Panc1 (cell line): ENCODE measurements around the gene ZNF48. TPM values are rescaled to one million over a fixed set of nuclear protein-coding genes. Genes with fewer than 3 reads are reported as not detected.

ENCODE experiments used
- ATAC-seq: fragments of 200-7000 bp; cut with Tn5 transposase; 2 replicates; pipeline ENCODE4 v1.9.1; 2020; ENCODE audit warnings: mild to moderate bottlenecking, moderate library complexity
- BruUV-seq: library from RNA; stranded (reverse); fragments of 400-500 nt; replicated peaks from 2 replicates; lab custom pipeline; 2021; lab: Mats Ljungman, UMichigan
- CTCF ChIA-PET: fragments of 300-600 bp; sonication (Branson Sonifier 250); formaldehyde crosslinking; loops from one replicate; lab custom pipeline; 2022; ENCODE audit warnings: antibody characterized with exemption; lab: Charles Lee
- POLR2A ChIA-PET: fragments of 300-600 bp; sonication (Branson Sonifier 250); formaldehyde crosslinking; loops from one replicate; lab custom pipeline; 2022; ENCODE audit warnings: antibody characterized with exemption; lab: Charles Lee
- DNase-seq: peaks from one replicate; pipeline ENCODE4 v3.0.0-alpha.2; 2010; ENCODE audit warnings: low read depth, low spot score
- H3K27ac ChIP-seq: 2 replicates; pipeline ENCODE4 v1.5.1; 2011; ENCODE audit warnings: mild to moderate bottlenecking, low read length, inconsistent platforms
- H3K27me3 ChIP-seq: fragments of 200-500 bp; sonication (Bioruptor generic); 2 replicates; pipeline ENCODE4 v1.6.0; 2014; ENCODE audit warnings: low read length, inconsistent platforms; ENCODE audit not compliant: control insufficient read depth, insufficient read depth
- H3K36me3 ChIP-seq: fragments of 200-500 bp; sonication (Bioruptor generic); 2 replicates; pipeline ENCODE4 v1.5.1; 2014; ENCODE audit warnings: inconsistent platforms, mild to moderate bottlenecking, low read length, moderate library complexity; ENCODE audit not compliant: control insufficient read depth, insufficient read depth
- H3K4me1 ChIP-seq: 2 replicates; pipeline ENCODE4 v1.5.1; 2011; ENCODE audit warnings: inconsistent platforms, mild to moderate bottlenecking, low read length, moderate library complexity; ENCODE audit not compliant: control insufficient read depth, insufficient read depth
- H3K4me3 ChIP-seq, 2 experiments: 2 replicates each; pipeline ENCODE4 v1.5.1; 2011 to 2012; ENCODE audit warnings: low read depth in 2 of 2, low read length in 2 of 2, mild to moderate bottlenecking in 2 of 2, inconsistent platforms in 1 of 2, moderate library complexity in 1 of 2
- H3K9me3 ChIP-seq: fragments of 200-500 bp; sonication (Bioruptor generic); 2 replicates; pipeline ENCODE4 v1.5.1; 2014; ENCODE audit warnings: low read depth, mild to moderate bottlenecking, inconsistent platforms, low read length, moderate library complexity; ENCODE audit not compliant: control insufficient read depth, insufficient read depth
- POLR2AphosphoS5 ChIP-seq: IDR thresholded peaks from 2 replicates; pipeline ENCODE4 v1.6.1; 2012; ENCODE audit warnings: mild to moderate bottlenecking, low read depth, low read length, moderate library complexity
- SIN3A ChIP-seq: IDR thresholded peaks from 2 replicates; pipeline ENCODE4 v1.6.1; 2012; ENCODE audit warnings: low read depth, mild to moderate bottlenecking, low read length, moderate library complexity, borderline replicate concordance; ENCODE audit not compliant: insufficient read depth
- TCF7L2 ChIP-seq: IDR thresholded peaks from 2 replicates; pipeline ENCODE4 v1.6.1; 2011; ENCODE audit warnings: mild to moderate bottlenecking, low read depth, low read length, inconsistent platforms
- in situ Hi-C: cut with HindIII; loops from 2 replicates; pipeline ENCODE4 v1.10.0; 2016; ENCODE audit warnings: low sequenced_read_pairs, low pct_unique_long_range_greater_than_20kb
- intact Hi-C: fragments of 100-400 bp; cut with micrococcal nuclease; formaldehyde crosslinking; loops from one replicate; pipeline ENCODE4 v1.10.0; 2022; ENCODE audit not compliant: unreplicated experiment
- total RNA-seq: library from RNA; stranded (reverse); gene quantifications from one replicate; pipeline ENCODE4 v1.2.1, GENCODE V29; 2021; ENCODE audit not compliant: unreplicated experiment
- TF ChIP-seq, protein P1 (sequence below): fragments of 450-650 bp; IDR thresholded peaks from 2 replicates; pipeline ENCODE4 v1.5.1; 2017; ENCODE audit warnings: mild to moderate bottlenecking
- TF ChIP-seq, protein P2 (sequence below), 2 experiments: IDR thresholded peaks; 2 replicates each; pipeline ENCODE4 v1.6.1; 2011 to 2012; ENCODE audit warnings: low read depth in 2 of 2, control low read depth in 1 of 2, low read length in 1 of 2, mild to moderate bottlenecking in 1 of 2, moderate library complexity in 1 of 2; ENCODE audit not compliant: insufficient read depth in 1 of 2

The ZNF48 gene
- total RNA-seq, 1 experiment from 2014 or later = 16.6 TPM

DNA sequence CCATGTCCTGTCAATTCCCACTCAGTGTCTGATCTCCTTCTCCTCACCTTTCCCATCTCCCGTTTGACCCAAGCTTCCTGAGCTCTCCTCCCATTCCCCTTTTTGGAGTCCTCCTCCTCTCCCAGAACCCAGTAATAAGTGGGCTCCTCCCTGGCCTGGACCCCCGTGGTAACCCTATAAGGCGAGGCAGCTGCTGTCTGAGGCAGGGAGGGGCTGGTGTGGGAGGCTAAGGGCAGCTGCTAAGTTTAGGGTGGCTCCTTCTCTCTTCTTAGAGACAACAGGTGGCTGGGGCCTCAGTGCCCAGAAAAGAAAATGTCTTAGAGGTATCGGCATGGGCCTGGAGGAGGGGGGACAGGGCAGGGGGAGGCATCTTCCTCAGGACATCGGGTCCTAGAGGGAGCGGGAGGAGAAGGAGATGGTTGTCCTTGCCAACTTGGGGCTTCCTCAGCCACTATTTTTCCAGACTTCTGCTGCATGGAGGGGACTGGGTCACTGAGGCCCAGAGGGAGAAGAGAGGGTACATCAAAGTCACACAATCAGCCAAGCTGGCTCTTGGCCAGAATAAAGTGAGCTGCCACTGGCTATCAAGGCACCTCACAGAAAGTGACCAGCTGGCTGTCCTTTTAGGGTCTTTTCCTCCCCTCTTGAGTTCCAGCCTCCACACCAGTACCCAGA lies 23.0 kb upstream of the ZNF48 start:
- no peak for DNase-seq
- BruUV-seq = no TSS peak
- TF ChIP-seq, protein P1, sequence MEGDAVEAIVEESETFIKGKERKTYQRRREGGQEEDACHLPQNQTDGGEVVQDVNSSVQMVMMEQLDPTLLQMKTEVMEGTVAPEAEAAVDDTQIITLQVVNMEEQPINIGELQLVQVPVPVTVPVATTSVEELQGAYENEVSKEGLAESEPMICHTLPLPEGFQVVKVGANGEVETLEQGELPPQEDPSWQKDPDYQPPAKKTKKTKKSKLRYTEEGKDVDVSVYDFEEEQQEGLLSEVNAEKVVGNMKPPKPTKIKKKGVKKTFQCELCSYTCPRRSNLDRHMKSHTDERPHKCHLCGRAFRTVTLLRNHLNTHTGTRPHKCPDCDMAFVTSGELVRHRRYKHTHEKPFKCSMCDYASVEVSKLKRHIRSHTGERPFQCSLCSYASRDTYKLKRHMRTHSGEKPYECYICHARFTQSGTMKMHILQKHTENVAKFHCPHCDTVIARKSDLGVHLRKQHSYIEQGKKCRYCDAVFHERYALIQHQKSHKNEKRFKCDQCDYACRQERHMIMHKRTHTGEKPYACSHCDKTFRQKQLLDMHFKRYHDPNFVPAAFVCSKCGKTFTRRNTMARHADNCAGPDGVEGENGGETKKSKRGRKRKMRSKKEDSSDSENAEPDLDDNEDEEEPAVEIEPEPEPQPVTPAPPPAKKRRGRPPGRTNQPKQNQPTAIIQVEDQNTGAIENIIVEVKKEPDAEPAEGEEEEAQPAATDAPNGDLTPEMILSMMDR = no peak
- TF ChIP-seq TCF7L2 = no peak
- TF ChIP-seq POLR2AphosphoS5 = no peak
- no peak for TF ChIP-seq SIN3A
- TF ChIP-seq, protein P2, sequence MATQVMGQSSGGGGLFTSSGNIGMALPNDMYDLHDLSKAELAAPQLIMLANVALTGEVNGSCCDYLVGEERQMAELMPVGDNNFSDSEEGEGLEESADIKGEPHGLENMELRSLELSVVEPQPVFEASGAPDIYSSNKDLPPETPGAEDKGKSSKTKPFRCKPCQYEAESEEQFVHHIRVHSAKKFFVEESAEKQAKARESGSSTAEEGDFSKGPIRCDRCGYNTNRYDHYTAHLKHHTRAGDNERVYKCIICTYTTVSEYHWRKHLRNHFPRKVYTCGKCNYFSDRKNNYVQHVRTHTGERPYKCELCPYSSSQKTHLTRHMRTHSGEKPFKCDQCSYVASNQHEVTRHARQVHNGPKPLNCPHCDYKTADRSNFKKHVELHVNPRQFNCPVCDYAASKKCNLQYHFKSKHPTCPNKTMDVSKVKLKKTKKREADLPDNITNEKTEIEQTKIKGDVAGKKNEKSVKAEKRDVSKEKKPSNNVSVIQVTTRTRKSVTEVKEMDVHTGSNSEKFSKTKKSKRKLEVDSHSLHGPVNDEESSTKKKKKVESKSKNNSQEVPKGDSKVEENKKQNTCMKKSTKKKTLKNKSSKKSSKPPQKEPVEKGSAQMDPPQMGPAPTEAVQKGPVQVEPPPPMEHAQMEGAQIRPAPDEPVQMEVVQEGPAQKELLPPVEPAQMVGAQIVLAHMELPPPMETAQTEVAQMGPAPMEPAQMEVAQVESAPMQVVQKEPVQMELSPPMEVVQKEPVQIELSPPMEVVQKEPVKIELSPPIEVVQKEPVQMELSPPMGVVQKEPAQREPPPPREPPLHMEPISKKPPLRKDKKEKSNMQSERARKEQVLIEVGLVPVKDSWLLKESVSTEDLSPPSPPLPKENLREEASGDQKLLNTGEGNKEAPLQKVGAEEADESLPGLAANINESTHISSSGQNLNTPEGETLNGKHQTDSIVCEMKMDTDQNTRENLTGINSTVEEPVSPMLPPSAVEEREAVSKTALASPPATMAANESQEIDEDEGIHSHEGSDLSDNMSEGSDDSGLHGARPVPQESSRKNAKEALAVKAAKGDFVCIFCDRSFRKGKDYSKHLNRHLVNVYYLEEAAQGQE (IDR thresholded peaks at IDR 0.05; ENCODE audit: insufficient read depth in 1 of 2, low read depth in 2 of 2, low read length in 1 of 2) = no peak
- Histone ChIP-seq H3K9me3 (no peaks in the 10 kb centered on the region), H3K4me1 (peaks cover 9% of the 10 kb centered on the region), H3K4me3 (no peak overlapping the region), H3K27ac (no peak overlapping the region; the same call in 1 of the 2 replicates), H3K36me3 (no peaks in the 10 kb centered on the region; the same call in 1 of the 2 replicates), H3K27me3 (no peaks in the 10 kb centered on the region)
- POLR2A ChIA-PET = no interaction called here
- CTCF ChIA-PET = no interaction called here
- intact Hi-C loops = no loop called here
- ATAC-seq = no peak
- in situ Hi-C loops = no loop called here

DNA sequence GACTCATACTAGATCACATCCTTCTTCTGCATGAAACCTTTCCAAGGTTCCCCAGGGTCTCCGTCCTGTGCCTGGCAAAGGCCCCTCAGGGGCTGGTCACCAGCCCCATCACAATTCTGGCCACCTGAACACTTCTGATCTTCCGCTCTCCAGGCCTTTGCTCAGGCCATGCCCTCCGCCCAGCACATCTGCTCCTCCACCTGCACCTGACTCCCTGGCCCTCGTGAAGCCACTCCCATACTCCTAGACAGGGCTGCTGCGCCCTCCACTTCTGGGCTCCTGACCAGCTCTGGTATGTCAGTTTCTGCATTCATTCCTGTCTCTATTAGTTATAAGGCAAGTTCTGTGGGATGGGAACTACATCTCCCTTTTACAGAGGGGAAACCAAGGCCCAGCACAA lies 22.5 kb upstream of the ZNF48 start:
- POLR2A ChIA-PET = no interaction called here
- in situ Hi-C loops = no loop called here
- CTCF ChIA-PET = no interaction called here

More for the DNA sequence above, 22.5 kb upstream of the ZNF48 start:
- intact Hi-C loops = no loop called here
- TF ChIP-seq POLR2AphosphoS5 (no peak), TCF7L2 (no peak), SIN3A (no peak)
- TF ChIP-seq, protein P1 = no peak
- TF ChIP-seq, protein P2 (IDR thresholded peaks at IDR 0.05; ENCODE audit: insufficient read depth in 1 of 2, low read depth in 2 of 2, low read length in 1 of 2) = no peak
- H3K4me1 ChIP-seq = peaks cover 7% of the 10 kb centered on the region
- no peaks in the 10 kb centered on the region for H3K9me3 ChIP-seq
- no TSS peak for BruUV-seq
- no peak overlapping the region for H3K4me3 ChIP-seq
- ATAC-seq (no peak), DNase-seq (no peak)
- H3K27ac ChIP-seq = no peak overlapping the region
- H3K27me3 ChIP-seq = no peaks in the 10 kb centered on the region
- H3K36me3 ChIP-seq = no peaks in the 10 kb centered on the region; the same call in 1 of the 2 replicates
